Measurements from ENCODE around the gene SYNPO2. TPM values are rescaled to one million over a fixed set of nuclear protein-coding genes. Genes with fewer than 3 reads are reported as not detected.
"Not testable (repeated sequence)": the region's sequence is repeated elsewhere in the genome, so short reads cannot be mapped to it uniquely, and the experiment has no call there.

Gene SYNPO2
- polyA plus RNA-seq, 1 donor from 2014 or later: not detected

GRCh38 chr4:119040261-119040660, 151.6 kb downstream of the SYNPO2 start:
- H3K36me3 Mint-ChIP-seq: no peaks in the 10 kb centered on the region
- H3K4me1 Mint-ChIP-seq: peaks cover 0 to 12% (median 7%) of the 10 kb centered on the region in 3 donors
- no peaks in the 10 kb centered on the region for H3K9me3 Mint-ChIP-seq
- no peaks in the 10 kb centered on the region for H3K27me3 Mint-ChIP-seq
- H3K4me3 Mint-ChIP-seq: no peak overlapping the region
- H3K27ac Mint-ChIP-seq: no peak overlapping the region

GRCh38 chr4:119040694-119041185, 152.1 kb downstream of the SYNPO2 start:
- H3K36me3 Mint-ChIP-seq: no peaks in the 10 kb centered on the region
- H3K27me3 Mint-ChIP-seq: no peaks in the 10 kb centered on the region
- peaks cover 0 to 12% (median 7%) of the 10 kb centered on the region in 3 donors for H3K4me1 Mint-ChIP-seq
- no peak overlapping the region for H3K4me3 Mint-ChIP-seq
- no peak overlapping the region for H3K27ac Mint-ChIP-seq
- no peaks in the 10 kb centered on the region for H3K9me3 Mint-ChIP-seq

GRCh38 chr4:119041396-119041795, 152.7 kb downstream of the SYNPO2 start:
- no peaks in the 10 kb centered on the region for H3K27me3 Mint-ChIP-seq
- H3K27ac Mint-ChIP-seq: no peak overlapping the region
- H3K9me3 Mint-ChIP-seq: no peaks in the 10 kb centered on the region
- peaks cover 0 to 12% (median 7%) of the 10 kb centered on the region in 3 donors for H3K4me1 Mint-ChIP-seq
- no peaks in the 10 kb centered on the region for H3K36me3 Mint-ChIP-seq
- no peak overlapping the region for H3K4me3 Mint-ChIP-seq

GRCh38 chr4:119041951-119042560, 153.4 kb downstream of the SYNPO2 start:
- Mint-ChIP-seq H3K36me3 (no peaks in the 10 kb centered on the region), H3K27me3 (no peaks in the 10 kb centered on the region), H3K9me3 (no peaks in the 10 kb centered on the region), H3K4me3 (no peak overlapping the region), H3K27ac (no peak overlapping the region), H3K4me1 (peaks cover 0 to 12% (median 7%) of the 10 kb centered on the region in 3 donors)

GRCh38 chr4:119046263-119046662, 157.6 kb downstream of the SYNPO2 start:
- H3K27ac Mint-ChIP-seq: no peak overlapping the region
- peaks cover 8% of the 10 kb centered on the region for H3K27me3 Mint-ChIP-seq
- no peaks in the 10 kb centered on the region for H3K36me3 Mint-ChIP-seq
- peaks cover 0 to 12% (median 7%) of the 10 kb centered on the region in 3 donors for H3K4me1 Mint-ChIP-seq
- H3K9me3 Mint-ChIP-seq: no peaks in the 10 kb centered on the region
- no peak overlapping the region for H3K4me3 Mint-ChIP-seq

GRCh38 chr4:119047059-119047458, 158.4 kb downstream of the SYNPO2 start:
- H3K27ac Mint-ChIP-seq, H3K4me1 Mint-ChIP-seq, H3K36me3 Mint-ChIP-seq, H3K4me3 Mint-ChIP-seq, H3K27me3 Mint-ChIP-seq, H3K9me3 Mint-ChIP-seq: not testable (repeated sequence)

GRCh38 chr4:119048446-119048845, 159.8 kb downstream of the SYNPO2 start:
- Mint-ChIP-seq H3K27ac (peak overlapping the region in 1 of 3 donors; percentile 45), H3K9me3 (no peaks in the 10 kb centered on the region), H3K27me3 (peaks cover 8% of the 10 kb centered on the region), H3K4me3 (no peak overlapping the region), H3K4me1 (no peaks in the 10 kb centered on the region), H3K36me3 (peaks cover 4% of the 10 kb centered on the region)

GRCh38 chr4:119049342-119049741, 160.7 kb downstream of the SYNPO2 start:
- H3K4me1 Mint-ChIP-seq: no peaks in the 10 kb centered on the region
- peaks cover 8% of the 10 kb centered on the region for H3K27me3 Mint-ChIP-seq
- H3K27ac Mint-ChIP-seq: no peak overlapping the region
- H3K4me3 Mint-ChIP-seq: no peak overlapping the region
- H3K9me3 Mint-ChIP-seq: no peaks in the 10 kb centered on the region
- peaks cover 4% of the 10 kb centered on the region for H3K36me3 Mint-ChIP-seq

- Mint-ChIP-seq H3K9me3 (no peaks in the 10 kb centered on the region), H3K4me1 (no peaks in the 10 kb centered on the region), H3K36me3 (peaks cover 4% of the 10 kb centered on the region), H3K27me3 (peaks cover 8% of the 10 kb centered on the region), H3K27ac (no peak overlapping the region), H3K4me3 (no peak overlapping the region)
Measured at GRCh38 chr4:119050527-119051090, 162.0 kb downstream of the SYNPO2 start.

- H3K4me3 Mint-ChIP-seq: no peak overlapping the region
- H3K27me3 Mint-ChIP-seq: peaks cover 7% of the 10 kb centered on the region
- no peaks in the 10 kb centered on the region for H3K4me1 Mint-ChIP-seq
- H3K36me3 Mint-ChIP-seq: peaks cover 4% of the 10 kb centered on the region
- no peak overlapping the region for H3K27ac Mint-ChIP-seq
- H3K9me3 Mint-ChIP-seq: no peaks in the 10 kb centered on the region
Measured at GRCh38 chr4:119053245-119053644, 164.6 kb downstream of the SYNPO2 start.

GRCh38 chr4:119053997-119054396, 165.3 kb downstream of the SYNPO2 start:
- Mint-ChIP-seq H3K4me1 (no peaks in the 10 kb centered on the region), H3K9me3 (no peaks in the 10 kb centered on the region), H3K36me3 (peaks cover 4% of the 10 kb centered on the region), H3K27me3 (peaks cover 4% of the 10 kb centered on the region), H3K4me3 (no peak overlapping the region), H3K27ac (no peak overlapping the region)

GRCh38 chr4:119057417-119057816, 168.8 kb downstream of the SYNPO2 start:
- Mint-ChIP-seq H3K4me3 (no peak overlapping the region), H3K4me1 (no peaks in the 10 kb centered on the region), H3K9me3 (no peaks in the 10 kb centered on the region), H3K36me3 (no peaks in the 10 kb centered on the region), H3K27ac (no peak overlapping the region), H3K27me3 (no peaks in the 10 kb centered on the region)

- Mint-ChIP-seq H3K27ac (no peak overlapping the region), H3K4me1 (no peaks in the 10 kb centered on the region), H3K36me3 (no peaks in the 10 kb centered on the region), H3K9me3 (peaks cover 0 to 2% (median 0%) of the 10 kb centered on the region in 3 donors), H3K4me3 (no peak overlapping the region), H3K27me3 (peaks cover 1% of the 10 kb centered on the region)
Measured at GRCh38 chr4:119059221-119059620, 170.6 kb downstream of the SYNPO2 start.

- not testable (repeated sequence) for H3K4me3 Mint-ChIP-seq, H3K4me1 Mint-ChIP-seq, H3K9me3 Mint-ChIP-seq, H3K36me3 Mint-ChIP-seq, H3K27ac Mint-ChIP-seq, H3K27me3 Mint-ChIP-seq
Measured at GRCh38 chr4:119067125-119067524, 178.5 kb downstream of the SYNPO2 start.

- not testable (repeated sequence) for H3K4me3 Mint-ChIP-seq, H3K4me1 Mint-ChIP-seq, H3K36me3 Mint-ChIP-seq, H3K9me3 Mint-ChIP-seq, H3K27me3 Mint-ChIP-seq, H3K27ac Mint-ChIP-seq
Measured at GRCh38 chr4:119067670-119068360, 179.2 kb downstream of the SYNPO2 start.

GRCh38 chr4:119068529-119068962, 179.9 kb downstream of the SYNPO2 start:
- H3K9me3 Mint-ChIP-seq: peaks cover 0 to 5% (median 2%) of the 10 kb centered on the region in 3 donors

More at GRCh38 chr4:119068529-119068962, 179.9 kb downstream of the SYNPO2 start:
- Mint-ChIP-seq H3K27me3 (peaks cover 8% of the 10 kb centered on the region), H3K27ac (no peak overlapping the region), H3K36me3 (no peaks in the 10 kb centered on the region), H3K4me1 (no peaks in the 10 kb centered on the region), H3K4me3 (no peak overlapping the region)
